Measurements from ENCODE around the gene KMO. TPM values are rescaled to one million over a fixed set of nuclear protein-coding genes. Genes with fewer than 3 reads are reported as not detected.

Gene KMO
- total RNA-seq, 1 experiment from 2014 or later: not detected

- no peak for DNase-seq
- no peak overlapping the region for H2BK20ac ChIP-seq (ENCODE audit: low read depth, low read length, poor library complexity, severe bottlenecking)
- H3K9me3 ChIP-seq (ENCODE audit: control insufficient read depth, low read depth, low read length): no peaks in the 10 kb centered on the region
- no peak overlapping the region for H3K56ac ChIP-seq (ENCODE audit: insufficient read length, low read depth, low read length)
- no peak overlapping the region for H3K4me2 ChIP-seq (ENCODE audit: insufficient read depth, insufficient read length, low read length)
- no peak overlapping the region for H3K23ac ChIP-seq (ENCODE audit: insufficient read length, low read depth, low read length)
- no peaks in the 10 kb centered on the region for H3K79me1 ChIP-seq (ENCODE audit: insufficient read depth, low read depth, low read length, poor library complexity, severe bottlenecking)
- H4K5ac ChIP-seq (ENCODE audit: insufficient read length, low read depth, low read length): no peak overlapping the region
- no peaks in the 10 kb centered on the region for H3K4me1 ChIP-seq (ENCODE audit: insufficient read depth, low read length)
- no peak overlapping the region for H3K14ac ChIP-seq (ENCODE audit: insufficient read depth, low read length)
- H3K27ac ChIP-seq (ENCODE audit: insufficient read length, low read depth, low read length): no peak overlapping the region
- no peak overlapping the region for H2BK12ac ChIP-seq (ENCODE audit: insufficient read length, low read depth, low read length)
- Mint-ChIP-seq H3K4me1 (no peaks in the 10 kb centered on the region), H3K36me3 (ENCODE audit: insufficient read depth in 1 of 3, low read depth in 3 of 3) (no peaks in the 10 kb centered on the region), H3K4me3 (no peak overlapping the region), H3K9me3 (no peaks in the 10 kb centered on the region; a peak in 1 of 5 replicates), H3K27me3 (ENCODE audit: low read depth) (peaks cover 4% of the 10 kb centered on the region), H3K27ac (no peak overlapping the region)
- H4K8ac ChIP-seq (replicated peaks; ENCODE audit: insufficient read length, low read depth, low read length): no peak overlapping the region
- no peak overlapping the region for H3K18ac ChIP-seq (ENCODE audit: insufficient read length, low read depth, low read length)
- no peak overlapping the region for H2BK5ac ChIP-seq (ENCODE audit: insufficient read length, low read length)
- H3K4ac ChIP-seq (ENCODE audit: low read depth, low read length): no peak overlapping the region
- no peaks in the 10 kb centered on the region for H4K20me1 ChIP-seq (ENCODE audit: control insufficient read depth, insufficient read depth, insufficient read length)
- WGBS (ENCODE audit: extremely low coverage, insufficient read length, low lambda C conversion rate): no CpG with 5 or more reads among the region's 2 CpGs
- no peaks in the 10 kb centered on the region for H3K79me2 ChIP-seq (ENCODE audit: insufficient read depth, low read length)
- H2AFZ ChIP-seq (ENCODE audit: low read length): no peak overlapping the region
- no peaks in the 10 kb centered on the region for H3K27me3 ChIP-seq (ENCODE audit: insufficient read depth, low read length)
- no peak overlapping the region for H2BK120ac ChIP-seq (ENCODE audit: low read depth, low read length, poor library complexity, severe bottlenecking)
- no peak overlapping the region for H3T11ph ChIP-seq (ENCODE audit: low read length)
- no peak overlapping the region for H4K91ac ChIP-seq (ENCODE audit: insufficient read length, low read depth, low read length)
- H3K23me2 ChIP-seq (ENCODE audit: insufficient read length, low read depth, low read length, poor library complexity, severe bottlenecking): no peaks in the 10 kb centered on the region
- no peak for TF ChIP-seq CTCF (conservative IDR thresholded peaks at IDR 0.05)
- no peak overlapping the region for H3K9ac ChIP-seq (ENCODE audit: extremely low read depth, insufficient read length, low read length)
- no peak overlapping the region for H2AK5ac ChIP-seq (ENCODE audit: insufficient read length, low read length)
- no peak overlapping the region for H2BK15ac ChIP-seq (ENCODE audit: low read depth, low read length)
Measured at GRCh38 chr1:241548008-241548407, 15.8 kb downstream of the KMO start.
